HepG2 (cell line): ENCODE results near the gene DRAXIN. TPM values are rescaled to one million over a fixed set of nuclear protein-coding genes. Genes with fewer than 3 reads are reported as not detected.

Source experiments
- CCDC6 ChIP-seq: sonication (generic); formaldehyde crosslinking; IDR thresholded peaks from 2 replicates; pipeline ENCODE4 v1.8.1; 2022; ENCODE audit warnings: mild to moderate bottlenecking, missing genetic modification reagents, moderate library complexity
- CTCF ChIP-seq: sonication (generic); formaldehyde crosslinking; IDR thresholded peaks from 2 replicates; pipeline ENCODE4 v1.5.0; 2020; ENCODE audit warnings: mild to moderate bottlenecking, missing genetic modification reagents, moderate library complexity
- FOXA1 ChIP-seq, 2 experiments: fragments of 450-650 bp in 1 of 2; sonication (generic) in 1 of 2; formaldehyde crosslinking in 1 of 2; IDR thresholded peaks; 2 replicates each; pipeline versions ENCODE4 v1.4.0 to v1.6.1; 2016 to 2020; ENCODE audit warnings: missing genetic modification reagents in 1 of 2
- GABPB1 ChIP-seq: IDR thresholded peaks from 2 replicates; pipeline ENCODE4 v1.6.1; 2016; ENCODE audit warnings: mild to moderate bottlenecking, missing genetic modification reagents, moderate library complexity, missing compliant biosample characterization
- MYC ChIP-seq: sonication (generic); formaldehyde crosslinking; IDR thresholded peaks from 2 replicates; pipeline ENCODE4 v1.9.0; 2021; ENCODE audit warnings: missing genetic modification reagents, borderline replicate concordance
- RAD21 ChIP-seq: fragments of 450-650 bp; formaldehyde crosslinking; IDR thresholded peaks from 2 replicates; pipeline ENCODE4 v1.5.0; 2020; ENCODE audit warnings: mild to moderate bottlenecking
- REXO4 ChIP-seq: sonication (generic); formaldehyde crosslinking; IDR thresholded peaks from 2 replicates; pipeline ENCODE4 v1.8.0; 2022; ENCODE audit warnings: missing genetic modification reagents, mild to moderate bottlenecking, borderline replicate concordance
- STAG1 ChIP-seq: sonication (generic); formaldehyde crosslinking; IDR thresholded peaks from 2 replicates; pipeline ENCODE4 v1.4.0; 2020; ENCODE audit warnings: missing genetic modification reagents
- YY1 ChIP-seq: IDR thresholded peaks from 2 replicates; pipeline ENCODE4 v1.6.1; 2011; ENCODE audit warnings: low read length, low read depth, moderate library complexity, mild to moderate bottlenecking; ENCODE audit not compliant: insufficient read depth, insufficient replicate concordance
- ZHX2 ChIP-seq, 2 experiments: sonication (generic) in 1 of 2; formaldehyde crosslinking in 1 of 2; IDR thresholded peaks; 2 replicates each; pipeline versions ENCODE4 v1.6.1 to v1.9.0; 2014 to 2022; ENCODE audit warnings: antibody characterized with exemption in 1 of 2, borderline replicate concordance in 1 of 2, inconsistent platforms in 1 of 2, low read depth in 1 of 2, missing genetic modification reagents in 1 of 2
- ZNF501 ChIP-seq: sonication (generic); formaldehyde crosslinking; IDR thresholded peaks from 2 replicates; pipeline ENCODE4 v1.5.1; 2020; ENCODE audit warnings: mild to moderate bottlenecking, moderate library complexity, missing genetic modification reagents
- ZNF770 ChIP-seq: sonication (generic); formaldehyde crosslinking; IDR thresholded peaks from 2 replicates; pipeline ENCODE4 v1.5.0; 2020; ENCODE audit warnings: mild to moderate bottlenecking, missing genetic modification reagents
- ZNF878 ChIP-seq: sonication (generic); formaldehyde crosslinking; IDR thresholded peaks from 2 replicates; pipeline ENCODE4 v1.8.1; 2023; ENCODE audit warnings: mild to moderate bottlenecking, missing genetic modification reagents, moderate library complexity
- polyA plus RNA-seq, 8 experiments: library from polyadenylated mRNA; depleted of rRNA in 3 of 8; stranded (reverse) in 7 of 8; unstranded in 1 of 8; fragments of >200 nt; fragmentation: Illumina TruSeq in 4 of 8; extraction: Trizol in 4 of 8; gene quantifications; 2 replicates each; pipeline versions ENCODE4 v1.2.1 to v1.2.3, GENCODE V29; 2011 to 2016; ENCODE audit warnings: low read depth in 4 of 8, missing spikeins in 1 of 8, mixed read lengths in 1 of 8; ENCODE audit not compliant: insufficient read depth in 1 of 8
- total RNA-seq, 5 experiments: library from RNA; depleted of rRNA; stranded (reverse); fragments of >200 nt; fragmentation: Illumina TruSeq; extraction: Trizol; gene quantifications; 2 replicates each; pipeline ENCODE4 v1.2.3, GENCODE V29; 2016; ENCODE audit warnings: low read depth in 1 of 5
- TF ChIP-seq, protein P1 (sequence below): sonication (generic); formaldehyde crosslinking; conservative IDR thresholded peaks from 2 replicates; pipeline ENCODE4 v1.4.0; 2020; ENCODE audit warnings: mild to moderate bottlenecking, missing genetic modification reagents, moderate library complexity

The DRAXIN gene
- total and polyA plus RNA-seq, 2 of the 13 experiments (the other 11 are each of a cell fraction or from before 2014, with no cell fraction given): 0.02 TPM; not detected in 1

- TF ChIP-seq, protein P1, sequence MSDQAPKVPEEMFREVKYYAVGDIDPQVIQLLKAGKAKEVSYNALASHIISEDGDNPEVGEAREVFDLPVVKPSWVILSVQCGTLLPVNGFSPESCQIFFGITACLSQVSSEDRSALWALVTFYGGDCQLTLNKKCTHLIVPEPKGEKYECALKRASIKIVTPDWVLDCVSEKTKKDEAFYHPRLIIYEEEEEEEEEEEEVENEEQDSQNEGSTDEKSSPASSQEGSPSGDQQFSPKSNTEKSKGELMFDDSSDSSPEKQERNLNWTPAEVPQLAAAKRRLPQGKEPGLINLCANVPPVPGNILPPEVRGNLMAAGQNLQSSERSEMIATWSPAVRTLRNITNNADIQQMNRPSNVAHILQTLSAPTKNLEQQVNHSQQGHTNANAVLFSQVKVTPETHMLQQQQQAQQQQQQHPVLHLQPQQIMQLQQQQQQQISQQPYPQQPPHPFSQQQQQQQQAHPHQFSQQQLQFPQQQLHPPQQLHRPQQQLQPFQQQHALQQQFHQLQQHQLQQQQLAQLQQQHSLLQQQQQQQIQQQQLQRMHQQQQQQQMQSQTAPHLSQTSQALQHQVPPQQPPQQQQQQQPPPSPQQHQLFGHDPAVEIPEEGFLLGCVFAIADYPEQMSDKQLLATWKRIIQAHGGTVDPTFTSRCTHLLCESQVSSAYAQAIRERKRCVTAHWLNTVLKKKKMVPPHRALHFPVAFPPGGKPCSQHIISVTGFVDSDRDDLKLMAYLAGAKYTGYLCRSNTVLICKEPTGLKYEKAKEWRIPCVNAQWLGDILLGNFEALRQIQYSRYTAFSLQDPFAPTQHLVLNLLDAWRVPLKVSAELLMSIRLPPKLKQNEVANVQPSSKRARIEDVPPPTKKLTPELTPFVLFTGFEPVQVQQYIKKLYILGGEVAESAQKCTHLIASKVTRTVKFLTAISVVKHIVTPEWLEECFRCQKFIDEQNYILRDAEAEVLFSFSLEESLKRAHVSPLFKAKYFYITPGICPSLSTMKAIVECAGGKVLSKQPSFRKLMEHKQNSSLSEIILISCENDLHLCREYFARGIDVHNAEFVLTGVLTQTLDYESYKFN (CRISPR knock-in tag): 0 out of 2 replicates have a peak, but pooled peaks have one; percentile 19
- TF ChIP-seq CTCF (CRISPR knock-in tag) (peak; percentile 95), ZNF878 (CRISPR knock-in tag) (no peak), ZNF770 (0 out of 2 replicates have a peak, but pooled peaks have one; percentile 27), FOXA1 (IDR thresholded peaks at IDR 0.05) (no peak), FOXA1 (CRISPR knock-in tag; IDR thresholded peaks at IDR 0.05) (peak; percentile 3; the same call in 1 of the 2 replicates), REXO4 (no peak), ZNF501 (CRISPR knock-in tag) (peak; percentile 62), GABPB1 (CRISPR knock-in tag) (peak; percentile 42; the same call in 1 of the 2 replicates), STAG1 (CRISPR knock-in tag) (peak; percentile 87), MYC (peak; percentile 27; the same call in 1 of the 2 replicates), CCDC6 (CRISPR knock-in tag) (peak; percentile 30; the same call in 1 of the 2 replicates), ZHX2 (IDR thresholded peaks at IDR 0.05; ENCODE audit: low read depth) (no peak), ZHX2 (CRISPR knock-in tag; IDR thresholded peaks at IDR 0.05; ENCODE audit: borderline replicate concordance) (no peak), YY1 (peak; percentile 27), RAD21 (CRISPR knock-in tag) (peak; percentile 88)
Measured at GRCh38 chr1:11719313-11720032, 28.0 kb downstream of the DRAXIN start (continued).
